H1 (cell line): ENCODE data around the gene OCSTAMP. TPM values are rescaled to one million over a fixed set of nuclear protein-coding genes. Genes with fewer than 3 reads are reported as not detected.

Experiments used
- CHD7 ChIP-seq: fragments of 300-600 bp; sonication (generic); IDR thresholded peaks from 2 replicates; pipeline ENCODE4 v1.7.1; 2012; ENCODE audit warnings: low read length, moderate library complexity, mild to moderate bottlenecking, inconsistent platforms; ENCODE audit not compliant: insufficient replicate concordance
- CTCF ChIP-seq, 3 experiments: IDR thresholded peaks; 1 replicate in 2 of 3; 2 replicates in 1 of 3; pipeline versions ENCODE4 v1.5.1 to v1.6.1; 2011; ENCODE audit warnings: low read length in 3 of 3, mild to moderate bottlenecking in 3 of 3, inconsistent platforms in 2 of 3, low read depth in 1 of 3, moderate library complexity in 1 of 3; ENCODE audit not compliant: insufficient read depth in 1 of 3; ENCODE audit errors: control extremely low read depth in 1 of 3
- KDM5A ChIP-seq: fragments of 200-600 bp; IDR thresholded peaks from 2 replicates; pipeline ENCODE4 v1.7.1; 2012; ENCODE audit warnings: mild to moderate bottlenecking, low read length, inconsistent platforms, mixed read lengths
- NANOG ChIP-seq: IDR thresholded peaks from 2 replicates; pipeline ENCODE4 v1.6.1; 2011; ENCODE audit warnings: low read length, low read depth, mild to moderate bottlenecking, inconsistent platforms; ENCODE audit not compliant: insufficient read depth, poor library complexity, severe bottlenecking
- NRF1 ChIP-seq: IDR thresholded peaks from 2 replicates; pipeline ENCODE4 v1.6.1; 2011; ENCODE audit warnings: mild to moderate bottlenecking, low read depth, low read length, improper control_type of control experiment
- SP1 ChIP-seq: IDR thresholded peaks from 2 replicates; pipeline ENCODE4 v1.6.1; 2011; ENCODE audit warnings: low read depth, low read length
- SP4 ChIP-seq: IDR thresholded peaks from 2 replicates; pipeline ENCODE4 v1.6.1; 2012; ENCODE audit warnings: low read length, inconsistent platforms
- TEAD4 ChIP-seq: IDR thresholded peaks from 2 replicates; pipeline ENCODE4 v1.6.1; 2012; ENCODE audit warnings: low read depth, low read length, inconsistent platforms, mixed read lengths
- polyA plus RNA-seq, 7 experiments: library from polyadenylated mRNA; depleted of rRNA in 3 of 7; stranded (reverse) in 5 of 7; unstranded in 2 of 7; fragments of >200 nt in 5 of 7; fragments of 200-250 nt in 2 of 7; gene quantifications; 1 replicate in 5 of 7; 2 replicates in 1 of 7; 4 replicates in 1 of 7; pipeline versions ENCODE4 v1.2.1 to v1.2.3, GENCODE V29; 2011 to 2013; ENCODE audit warnings: missing spikeins in 2 of 7, mixed read lengths in 2 of 7
- total RNA-seq: library from RNA; stranded (reverse); fragmentation: NEBNext Ultra II Directional; extraction: Animal tissue kit (Norgen Biotek cat#: 25700); gene quantifications from 2 replicates; pipeline ENCODE4 v1.2.1, GENCODE V29; 2021

OCSTAMP gene
- total and polyA plus RNA-seq, 2 of the 8 experiments (the other 6 are each of a cell fraction or from before 2014, with no cell fraction given): 0.09 to 0.13 TPM

- TF ChIP-seq CHD7: no peak
- TF ChIP-seq CTCF (IDR thresholded peaks at IDR 0.05; ENCODE audit: control extremely low read depth in 1 of 3, insufficient read depth in 1 of 3, low read depth in 1 of 3, low read length in 3 of 3): no peak
- TF ChIP-seq SP4: no peak
- no peak for TF ChIP-seq TEAD4
- TF ChIP-seq KDM5A: no peak
- no peak for TF ChIP-seq NANOG
- no peak for TF ChIP-seq SP1
- TF ChIP-seq NRF1: no peak
Observed at GRCh38 chr20:46573788-46574584, 23.5 kb upstream of the OCSTAMP start (continued).
